ENCODE measurements around the gene MTHFSD.

Gene MTHFSD

DNA sequence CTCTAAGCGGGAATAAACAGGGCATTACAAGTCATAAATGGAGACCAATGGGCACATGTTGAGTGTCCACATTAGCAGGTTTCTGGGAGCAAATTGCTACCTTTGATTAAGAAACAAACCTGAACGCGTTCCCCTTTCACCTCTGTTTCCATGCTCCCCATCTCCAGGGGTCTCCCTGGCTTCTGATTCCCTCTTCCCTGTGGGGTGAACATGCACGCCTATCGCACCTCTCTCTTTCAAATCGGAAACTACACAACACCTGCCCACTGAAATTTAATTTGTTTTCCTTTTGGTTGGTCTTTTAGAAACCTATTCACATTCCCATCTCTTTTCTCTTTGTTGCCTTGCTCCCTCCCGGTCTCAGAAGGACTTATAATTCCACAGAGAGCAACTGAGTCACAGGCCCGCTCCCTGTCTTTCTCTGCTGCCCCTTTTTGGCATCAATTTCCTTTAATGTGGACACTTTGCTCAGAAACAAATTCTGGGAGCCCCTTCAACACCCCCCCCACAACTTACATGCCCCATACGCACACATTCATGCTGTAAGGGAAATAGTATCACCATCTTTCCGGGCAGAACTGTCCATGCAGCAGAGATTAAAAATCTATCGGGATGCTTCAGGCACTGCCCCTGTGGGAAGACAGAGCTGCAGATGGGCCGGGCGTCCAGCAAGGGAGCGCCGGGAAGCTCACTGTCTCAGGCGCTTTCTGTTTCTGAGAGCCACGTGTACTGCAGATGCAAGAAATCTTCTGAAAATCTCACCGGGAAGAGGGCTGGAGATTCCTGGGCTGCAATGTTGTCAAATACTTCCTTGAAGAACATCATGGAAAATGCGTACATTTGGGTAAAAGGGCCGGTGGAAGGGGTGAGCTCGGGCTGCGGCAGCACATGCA is 51.9 kb downstream of the MTHFSD start:
- DNase-seq (ENCODE audit: low spot score): no peak

DNA sequence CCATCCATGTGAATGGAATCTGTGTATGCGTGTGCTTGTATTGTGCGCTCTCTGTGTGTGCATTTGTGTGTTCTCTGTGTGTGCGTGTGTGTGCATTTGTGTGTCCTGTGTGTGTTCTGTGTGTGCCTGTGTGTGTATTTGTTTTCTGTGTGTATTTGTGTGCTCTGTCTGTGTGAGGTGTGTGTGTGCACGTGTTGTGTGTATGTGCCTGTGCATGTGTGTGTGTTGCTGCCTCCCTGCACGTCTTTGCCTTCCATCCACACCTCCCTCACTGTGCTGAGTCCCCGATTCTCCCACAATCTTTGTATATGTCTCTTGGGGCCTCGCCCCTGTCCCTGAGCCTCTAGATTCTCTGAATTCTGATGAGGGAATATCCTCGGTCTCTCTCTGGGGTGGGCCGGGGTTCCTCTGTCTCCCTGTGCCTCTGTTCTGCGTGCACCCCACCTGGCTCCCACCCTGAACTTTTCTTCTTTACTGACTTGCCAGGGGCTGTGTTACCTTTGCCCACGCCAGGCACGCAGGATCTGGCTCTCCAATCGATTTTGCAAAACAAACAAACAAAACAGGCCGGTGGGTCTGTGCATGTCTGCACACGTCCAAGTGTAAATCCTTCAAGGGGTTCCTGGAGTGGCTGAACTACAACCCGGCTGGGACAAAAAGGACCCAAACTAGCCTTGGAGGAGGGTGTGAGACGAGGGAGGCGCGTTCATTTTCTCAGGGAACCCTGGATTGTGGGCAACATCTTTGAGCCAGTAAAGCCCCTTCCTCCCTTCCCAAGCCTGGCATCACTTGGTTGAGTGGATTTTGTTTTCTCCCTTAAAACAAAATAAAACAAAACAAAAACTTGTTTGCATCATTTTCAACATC is 52.8 kb downstream of the MTHFSD start:
- DNase-seq (ENCODE audit: low spot score): no peak

DNA sequence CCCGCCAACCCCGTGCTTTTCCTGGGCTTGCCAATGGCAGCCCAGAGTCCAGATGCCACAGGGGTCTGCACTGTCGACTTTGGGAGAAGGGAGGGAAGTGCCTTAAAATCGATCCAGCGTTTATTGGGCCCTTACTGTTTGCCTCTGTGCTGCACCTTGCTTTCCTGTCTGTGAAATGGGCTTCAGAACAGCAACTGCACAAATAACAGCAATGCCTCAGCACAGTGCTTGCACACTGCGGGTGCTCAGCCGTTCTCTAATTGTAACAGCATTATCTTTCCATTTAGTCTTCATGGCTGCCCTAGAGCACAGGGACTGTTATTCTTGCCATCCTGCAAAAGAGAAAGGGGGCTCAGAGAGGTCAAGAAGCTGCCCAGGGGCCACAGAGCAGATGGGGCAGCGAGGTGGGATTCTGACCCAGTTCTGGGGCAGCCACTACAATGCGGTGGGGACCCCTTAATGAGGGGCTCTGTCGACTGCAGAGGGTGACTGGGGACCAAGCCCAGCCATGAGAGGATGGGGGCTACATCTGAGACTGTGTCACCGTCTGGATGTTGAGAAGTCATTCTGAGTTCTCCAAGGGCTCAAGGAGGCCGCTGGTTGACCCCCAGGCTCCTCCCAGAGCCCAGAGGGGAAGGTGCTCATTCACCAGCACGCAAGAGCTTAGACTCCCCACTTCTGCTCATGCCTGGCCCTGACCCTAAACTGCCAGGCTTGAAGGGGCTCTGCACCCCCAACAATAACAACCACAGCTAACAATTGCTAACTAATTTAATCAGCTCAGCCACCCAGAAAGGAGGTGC is 54.1 kb downstream of the MTHFSD start:
- DNase-seq (ENCODE audit: low spot score): no peak

DNA sequence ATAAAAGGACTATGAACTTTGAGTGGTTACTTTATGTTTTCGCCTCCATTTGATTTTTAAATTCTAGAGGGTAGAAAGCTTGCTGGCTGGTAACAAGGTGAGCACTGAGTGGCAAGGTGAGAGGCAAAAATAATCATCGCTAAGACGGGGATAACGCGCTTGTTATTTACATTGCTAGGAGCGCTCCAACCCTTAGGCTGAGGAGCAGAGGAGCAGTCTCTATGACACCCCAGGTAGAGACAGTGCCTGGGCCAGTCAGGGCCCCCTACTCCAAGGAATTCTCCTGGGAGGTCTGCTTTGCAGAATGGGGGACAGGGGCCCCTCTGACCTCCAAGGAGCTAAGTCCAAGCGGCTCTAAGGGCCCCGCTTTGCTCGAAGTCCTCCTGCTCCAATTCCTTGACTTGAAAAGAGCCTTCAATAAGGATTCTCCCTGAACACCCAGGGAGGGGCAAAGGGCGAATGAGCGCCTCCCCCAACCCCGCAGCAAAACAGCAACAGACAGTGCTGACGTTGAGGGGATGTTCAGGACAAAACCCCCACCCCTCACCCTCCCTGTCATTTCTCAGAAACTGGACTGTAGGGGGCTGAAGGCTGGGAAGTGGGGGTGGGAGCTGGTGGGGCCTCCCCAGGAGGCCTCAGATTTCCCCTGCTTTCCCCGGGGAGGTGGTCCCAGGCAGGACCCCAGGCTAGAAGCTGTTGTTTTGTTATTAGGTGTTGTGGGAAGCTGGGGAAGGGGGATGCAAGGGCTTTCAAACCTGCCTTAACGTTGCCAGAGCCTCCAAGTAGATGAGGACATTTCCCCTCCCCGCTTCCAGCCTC is 54.9 kb downstream of the MTHFSD start:
- no peak for DNase-seq (ENCODE audit: low spot score)

DNA sequence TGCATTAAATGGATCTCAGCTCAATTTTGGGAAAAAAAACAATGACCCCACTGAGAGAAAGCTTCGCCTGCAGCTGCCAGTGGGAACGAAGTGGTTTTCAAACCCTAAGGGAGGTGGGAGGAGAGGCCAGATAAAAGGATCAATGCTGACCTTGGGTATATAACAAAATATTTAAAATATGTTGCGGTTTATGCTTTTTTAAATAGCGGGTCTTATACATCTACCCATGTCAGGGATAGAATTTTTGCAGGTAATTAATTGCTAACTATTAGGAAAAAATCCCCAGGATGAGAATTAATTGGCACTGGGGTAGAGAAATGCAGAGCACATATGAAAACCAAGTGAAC is 55.6 kb downstream of the MTHFSD start:
- no peak for DNase-seq (ENCODE audit: low spot score)

DNA sequence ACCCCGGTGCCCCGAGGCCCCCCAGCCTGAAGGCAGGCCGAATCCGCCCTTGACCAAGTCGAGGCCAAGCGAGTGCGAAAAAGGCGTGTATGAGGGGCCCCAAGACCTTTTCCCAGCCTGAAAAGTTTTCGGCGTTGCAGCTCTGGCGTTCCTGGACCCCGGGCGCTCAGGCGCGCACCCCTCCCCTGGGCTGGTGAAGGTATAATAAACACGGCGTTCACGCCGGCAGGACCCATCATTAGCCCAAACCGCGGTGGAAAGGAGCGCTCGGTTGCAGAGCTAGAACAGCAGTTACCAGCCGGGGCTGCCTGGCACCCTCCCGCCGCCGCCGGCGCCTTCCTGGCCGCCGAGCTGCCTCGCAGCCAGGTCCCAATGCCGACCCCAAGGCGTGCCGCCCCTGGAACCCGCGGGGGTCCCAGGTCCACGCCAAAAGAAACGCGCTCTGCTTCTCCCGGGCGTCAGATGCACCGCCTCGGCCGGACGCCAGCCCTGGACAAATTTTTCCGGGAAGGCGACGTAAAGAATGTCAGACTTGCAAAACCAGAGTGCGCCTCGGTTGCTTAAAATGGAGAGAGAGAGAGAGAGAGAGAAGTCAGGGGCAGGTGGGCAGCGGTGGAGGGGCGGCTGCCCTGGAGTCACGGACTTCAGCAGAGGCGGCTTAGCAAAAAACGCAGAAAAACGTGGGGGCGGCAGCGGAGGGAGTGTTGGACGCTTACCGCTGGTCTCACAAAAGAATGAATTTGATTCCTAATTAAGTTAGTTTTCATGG is 56.2 kb downstream of the MTHFSD start:
- no peak for DNase-seq (ENCODE audit: low spot score)

DNA sequence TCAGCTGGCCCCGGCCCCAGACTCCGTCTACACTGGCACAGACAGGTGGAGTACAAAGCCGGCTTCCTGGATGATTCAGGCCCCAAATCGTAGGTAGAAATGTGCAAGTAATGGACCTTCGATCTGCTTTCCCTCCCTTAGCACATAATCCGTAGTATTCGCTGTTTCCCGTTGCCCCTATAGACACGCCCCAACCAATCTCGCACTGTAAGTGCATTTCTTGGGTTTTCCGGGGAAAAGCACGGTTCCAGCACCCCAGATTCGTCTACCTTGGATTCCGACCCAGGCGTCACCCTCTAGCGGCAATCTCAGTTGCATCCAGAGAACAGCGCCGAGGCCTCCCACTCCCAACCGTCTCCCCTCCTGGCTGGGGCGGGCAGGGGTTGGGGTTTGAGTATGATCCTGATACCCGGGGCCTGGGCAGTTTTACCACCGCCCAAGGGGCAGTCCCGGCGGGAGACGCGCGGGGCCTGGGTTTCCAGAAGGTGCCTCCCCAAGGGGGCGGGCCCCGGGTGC is 56.8 kb downstream of the MTHFSD start:
- no peak for DNase-seq (ENCODE audit: low spot score)

DNA sequence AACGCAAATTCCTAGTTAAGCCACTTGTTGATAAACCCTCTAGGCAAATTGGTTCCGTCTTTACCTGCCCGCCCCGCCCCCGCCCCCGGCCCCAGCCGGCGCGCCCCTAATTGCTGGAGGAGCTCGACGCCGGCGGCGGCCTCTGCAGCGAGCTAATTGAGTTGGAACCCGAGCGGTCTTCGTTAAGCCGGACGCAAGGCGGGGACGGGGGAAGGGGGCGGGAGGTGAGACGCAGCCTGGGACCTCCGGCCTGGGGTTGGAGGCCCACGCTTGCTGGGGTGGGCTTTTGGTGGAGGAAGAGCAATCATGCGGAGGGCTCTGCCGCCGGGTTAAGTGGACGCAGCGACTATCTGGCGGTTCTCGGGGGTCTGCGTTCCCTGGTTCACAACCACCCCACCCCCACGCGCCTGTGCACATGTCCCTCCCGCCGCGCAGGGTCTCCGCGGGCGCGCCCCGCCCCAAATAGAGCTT is 57.4 kb downstream of the MTHFSD start:
- no peak for DNase-seq (ENCODE audit: low spot score)

DNA sequence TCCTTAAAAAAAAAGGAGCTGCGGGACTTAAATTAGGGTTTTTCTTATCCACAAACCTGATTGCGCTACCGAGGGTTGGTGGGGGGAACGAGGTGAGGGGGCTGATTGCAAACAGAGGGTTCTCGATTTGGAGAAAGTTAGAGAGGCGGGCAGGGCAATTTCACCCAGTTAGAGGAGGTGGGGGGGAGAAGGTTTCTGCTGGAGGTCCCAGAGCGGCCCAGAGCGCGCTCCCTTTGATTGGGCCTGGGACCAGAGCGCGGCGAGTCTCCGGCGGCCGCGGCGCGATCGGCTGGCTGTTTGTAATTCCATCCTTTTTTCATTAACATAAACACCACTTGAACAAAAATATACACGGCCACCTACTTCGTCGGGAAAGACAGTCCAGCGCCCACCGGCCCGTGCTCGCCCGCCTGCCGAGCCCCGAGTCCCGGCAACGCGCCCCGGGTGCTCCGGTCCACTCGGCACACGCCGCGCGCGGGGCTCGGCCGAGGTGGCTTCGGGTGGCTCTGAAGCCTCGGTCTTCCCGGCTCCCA is 58.0 kb downstream of the MTHFSD start:
- no peak for DNase-seq (ENCODE audit: low spot score)

DNA sequence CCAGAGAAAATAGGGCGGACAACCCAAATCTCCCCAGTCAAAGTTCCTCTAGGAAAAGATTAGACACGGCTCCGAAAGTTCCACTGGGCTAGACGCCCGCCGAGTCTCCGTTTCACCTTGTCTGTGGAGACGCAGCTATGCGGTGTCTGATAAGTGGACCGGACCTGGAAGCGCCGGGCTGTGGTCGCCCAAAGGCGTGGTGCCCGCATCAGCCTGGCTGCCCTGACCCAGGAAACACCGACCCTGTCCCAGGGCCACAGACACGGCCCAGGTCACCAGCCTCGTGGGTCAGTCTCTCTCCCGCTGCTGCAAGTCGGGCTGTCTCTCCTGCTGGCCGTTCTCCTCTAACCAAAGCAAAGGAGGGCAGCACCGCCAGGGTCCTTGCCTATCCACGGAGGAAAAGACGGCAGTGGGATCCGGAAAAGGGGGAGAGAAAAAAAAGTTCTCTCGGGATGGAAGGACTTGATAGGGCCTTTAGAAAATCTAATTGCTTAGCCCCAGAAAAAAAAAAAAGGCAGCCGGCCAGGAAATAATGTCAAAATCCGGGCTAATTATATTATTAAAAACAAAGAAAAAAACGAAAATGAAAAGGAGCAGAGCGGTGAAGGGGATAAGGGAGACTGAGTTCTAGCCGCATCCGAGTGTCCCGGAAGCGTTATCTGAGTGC is 58.6 kb downstream of the MTHFSD start:
- DNase-seq (ENCODE audit: low spot score): no peak

DNA sequence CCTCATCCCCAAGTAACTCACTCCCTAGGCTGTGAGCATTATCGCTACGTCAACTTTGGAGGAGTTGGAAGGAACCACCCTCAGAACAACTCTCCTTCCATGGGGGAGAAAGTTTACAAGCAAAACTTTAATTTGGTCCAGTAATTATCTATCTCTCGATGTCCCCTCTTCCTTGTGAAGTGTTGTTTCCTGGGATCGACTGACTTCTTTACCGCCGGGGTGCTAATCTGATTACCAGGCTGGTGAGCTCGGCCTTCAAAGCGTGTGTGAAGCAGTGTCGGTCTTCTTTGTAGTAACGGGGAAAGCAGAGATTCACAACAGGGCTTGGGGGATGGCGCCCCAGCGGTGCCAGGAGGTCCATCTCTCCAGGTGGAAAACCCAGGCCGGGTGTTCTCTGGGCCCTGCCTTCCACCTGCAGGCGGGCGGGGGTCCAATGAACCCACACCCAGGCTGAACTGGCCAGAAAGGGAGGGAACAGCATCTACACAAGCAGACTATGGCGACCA is 59.2 kb downstream of the MTHFSD start:
- no peak for DNase-seq (ENCODE audit: low spot score)

DNA sequence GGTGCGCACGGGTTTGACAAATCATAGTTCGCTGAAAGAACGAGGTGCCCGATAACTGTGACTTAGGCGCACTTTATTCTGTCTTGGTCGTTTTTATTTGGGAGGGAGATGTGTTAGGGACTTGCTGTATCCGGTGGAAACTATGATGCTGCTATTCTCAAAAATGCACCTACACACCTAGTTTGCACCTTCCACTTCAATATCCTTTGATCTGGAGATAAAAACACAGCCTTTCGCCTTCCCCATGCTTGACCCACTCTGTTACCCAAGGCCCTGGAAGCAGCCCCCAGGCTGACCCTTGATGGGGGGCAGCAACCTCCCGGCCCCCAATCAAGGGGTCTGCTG is 59.7 kb downstream of the MTHFSD start:
- no peak for DNase-seq (ENCODE audit: low spot score)

DNA sequence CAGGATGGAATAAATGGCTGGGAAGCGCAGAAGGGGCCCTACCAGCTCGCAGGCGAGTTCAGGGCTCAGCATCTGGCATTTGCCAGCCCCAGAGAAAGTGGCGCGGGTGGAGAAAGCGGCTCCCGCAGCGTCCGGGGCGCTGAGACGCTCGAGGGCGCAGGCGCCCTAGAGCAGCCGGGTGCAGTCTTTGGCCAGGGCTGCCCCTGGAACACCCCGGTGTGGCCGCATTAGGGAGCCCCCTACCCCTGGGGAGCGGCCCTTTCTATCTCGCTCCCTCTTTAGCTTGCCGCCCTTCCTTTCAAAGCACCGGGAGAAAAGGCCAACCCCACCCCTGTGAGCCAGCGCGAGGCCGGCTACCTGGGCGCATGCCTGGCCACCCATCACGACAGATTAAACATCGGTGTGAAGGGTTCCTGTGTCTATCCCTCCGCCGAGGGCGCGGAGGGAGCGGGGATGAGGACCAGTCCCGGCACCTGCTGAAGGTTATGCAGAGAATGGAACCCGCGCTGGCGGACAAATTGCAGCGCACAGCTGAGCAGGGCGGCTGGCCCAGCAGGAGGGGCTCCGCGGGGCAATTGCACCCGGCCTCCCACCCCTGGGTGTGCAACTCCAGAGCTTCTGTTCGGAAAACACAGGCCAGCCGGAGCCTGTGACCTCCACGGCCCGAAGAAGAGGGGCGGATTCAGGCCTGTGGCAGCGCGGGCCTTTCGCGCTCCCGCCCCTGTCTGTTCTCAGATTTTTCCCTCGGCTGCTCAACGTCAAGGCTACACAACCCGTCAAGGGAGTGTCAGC is 60.3 kb downstream of the MTHFSD start:
- no peak for DNase-seq (ENCODE audit: low spot score)

DNA sequence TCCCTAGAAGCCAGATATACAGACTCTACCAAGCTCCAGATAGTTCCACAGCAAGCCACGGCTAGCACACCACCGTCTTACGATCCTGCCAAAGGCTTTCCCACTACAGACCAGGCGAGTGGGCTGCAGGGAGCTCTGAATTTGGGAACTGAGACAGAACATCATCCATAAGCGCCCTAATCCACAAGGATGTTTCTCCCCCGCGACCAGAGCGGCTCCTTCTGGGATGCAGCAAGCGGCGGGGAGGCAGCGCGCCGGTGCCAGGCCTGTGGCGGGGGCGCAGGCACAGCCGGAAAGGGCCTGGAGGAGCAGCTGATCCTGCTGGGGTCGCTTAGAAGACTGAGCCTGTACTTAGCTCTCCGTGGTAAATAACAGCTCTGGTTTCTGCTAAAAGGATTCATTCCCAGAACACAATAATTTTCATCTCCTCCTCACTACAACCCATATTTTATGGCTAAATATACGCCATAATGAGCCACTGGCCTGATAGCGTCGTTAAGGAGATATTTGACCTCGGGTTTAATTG is 60.9 kb downstream of the MTHFSD start:
- DNase-seq (ENCODE audit: low spot score): no peak

DNA sequence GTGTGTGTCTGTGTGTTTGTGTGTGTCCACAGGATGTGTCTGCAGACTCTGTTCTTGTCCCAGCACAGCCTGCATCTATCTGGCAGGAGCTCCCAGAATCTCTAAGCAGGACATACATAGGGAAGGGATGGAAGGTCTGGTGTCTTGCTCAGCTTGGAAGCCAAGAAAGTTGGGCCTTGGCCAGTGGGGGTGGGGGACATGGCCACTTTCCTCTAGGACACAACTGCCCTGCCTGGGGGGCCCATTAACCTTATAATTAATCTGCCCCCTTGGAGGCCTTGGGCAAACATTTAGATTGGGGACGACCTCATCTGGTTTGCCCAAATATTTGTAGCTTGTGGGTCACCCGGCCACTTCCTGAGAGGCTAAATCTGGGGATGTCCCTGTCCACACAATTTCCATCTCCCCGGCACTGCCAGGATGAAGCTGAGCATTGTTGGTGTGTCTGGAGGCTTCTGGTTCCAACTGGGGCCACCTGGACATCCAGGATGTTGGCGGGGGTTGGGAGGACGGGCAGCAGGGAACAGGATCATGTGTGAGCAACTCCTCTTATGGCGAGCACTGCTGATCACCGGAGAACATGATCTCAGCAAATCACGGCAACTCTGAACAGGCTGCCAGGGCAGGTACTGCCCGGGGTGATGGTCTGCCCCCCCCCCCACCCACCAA is 61.9 kb downstream of the MTHFSD start:
- DNase-seq (ENCODE audit: low spot score): no peak

DNA sequence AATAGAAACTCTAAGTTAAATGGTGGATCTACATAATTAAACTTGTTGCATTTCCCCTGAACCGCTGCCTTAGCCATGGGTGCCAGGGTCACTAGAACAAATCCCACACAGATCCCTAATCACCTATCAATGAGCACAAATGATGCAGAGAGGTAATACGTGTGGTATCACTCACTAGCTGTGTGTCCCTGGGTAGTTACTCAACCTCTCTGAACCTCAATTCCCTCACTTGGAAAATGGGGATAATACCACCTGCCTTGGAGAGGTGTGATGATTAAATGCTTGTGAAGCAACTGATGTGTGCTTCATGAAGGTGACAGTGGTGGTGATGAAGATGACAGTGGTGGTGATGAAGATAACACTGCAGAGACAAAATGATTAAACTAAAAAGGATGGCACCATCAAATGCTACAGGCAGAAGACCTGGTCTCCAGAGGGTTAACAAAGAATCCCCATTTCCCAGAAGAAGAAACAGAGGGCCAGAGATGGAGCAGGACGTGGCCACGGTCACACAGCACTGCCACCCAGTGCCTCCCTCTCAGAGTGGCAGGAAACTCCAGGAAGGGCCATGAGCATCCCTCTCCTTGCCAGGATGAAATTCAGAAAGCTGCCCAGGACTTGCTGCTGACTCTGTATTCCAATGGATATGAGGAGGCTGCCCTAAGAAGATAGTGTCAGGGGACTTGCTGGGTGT is 62.6 kb downstream of the MTHFSD start:
- no peak for DNase-seq (ENCODE audit: low spot score)

DNA sequence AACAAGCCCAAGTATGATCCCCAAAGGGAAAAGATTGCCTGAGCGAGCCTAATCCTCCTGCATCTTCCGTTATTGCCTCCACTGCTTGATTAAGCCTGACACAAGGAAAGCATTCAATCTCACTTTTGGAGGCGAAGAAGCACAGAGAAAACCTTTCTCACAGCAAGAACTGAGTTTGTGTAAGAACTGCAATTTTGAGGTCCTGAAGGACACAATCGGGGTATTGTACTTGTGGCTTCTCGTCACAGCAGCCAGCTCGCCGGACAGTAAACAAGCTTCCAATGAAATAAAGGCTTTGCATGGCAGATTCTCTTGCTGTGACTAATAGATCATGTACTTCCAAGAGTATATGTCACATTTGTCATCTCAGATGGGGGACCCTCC is 63.4 kb downstream of the MTHFSD start:
- DNase-seq (ENCODE audit: low spot score): no peak
